HepG2 (cell line): Measurements from ENCODE around the gene C1QTNF1. TPM values are rescaled to one million over a fixed set of nuclear protein-coding genes. Genes with fewer than 3 reads are reported as not detected.

Experiments used
- BRF2 ChIP-seq: sonication (generic); formaldehyde crosslinking; IDR thresholded peaks from 2 replicates; pipeline ENCODE4 v1.8.1; 2022; ENCODE audit warnings: mild to moderate bottlenecking, missing genetic modification reagents
- CENPT ChIP-seq: sonication (generic); formaldehyde crosslinking; IDR thresholded peaks from 2 replicates; pipeline ENCODE4 v1.8.0; 2022; ENCODE audit warnings: low read depth, mild to moderate bottlenecking, moderate library complexity, missing genetic modification reagents
- DNMT1 ChIP-seq: sonication (generic); formaldehyde crosslinking; IDR thresholded peaks from 2 replicates; pipeline ENCODE4 v1.5.1; 2020; ENCODE audit warnings: mild to moderate bottlenecking, missing genetic modification reagents
- DR1 ChIP-seq: sonication (generic); formaldehyde crosslinking; IDR thresholded peaks from 2 replicates; pipeline ENCODE4 v1.8.0; 2021; ENCODE audit warnings: mild to moderate bottlenecking, missing genetic modification reagents, inconsistent platforms
- DRAP1 ChIP-seq: IDR thresholded peaks from 2 replicates; pipeline ENCODE4 v1.6.1; 2016; ENCODE audit warnings: missing genetic modification reagents, missing compliant biosample characterization
- GRHL1 ChIP-seq: sonication (generic); formaldehyde crosslinking; conservative IDR thresholded peaks from 2 replicates; pipeline ENCODE4 v1.8.0; 2022; ENCODE audit warnings: missing genetic modification reagents
- HNF4G ChIP-seq, 2 experiments: sonication (generic) in 1 of 2; formaldehyde crosslinking in 1 of 2; IDR thresholded peaks; 2 replicates each; pipeline versions ENCODE4 v1.4.0 to v1.6.1; 2011 to 2020; ENCODE audit warnings: borderline replicate concordance in 2 of 2, low read depth in 2 of 2, mild to moderate bottlenecking in 2 of 2, low read length in 1 of 2, missing genetic modification reagents in 1 of 2, moderate library complexity in 1 of 2
- IKZF4 ChIP-seq: sonication (generic); formaldehyde crosslinking; IDR thresholded peaks from 2 replicates; pipeline ENCODE4 v1.5.1; 2020; ENCODE audit warnings: borderline replicate concordance, mild to moderate bottlenecking, low read depth, missing genetic modification reagents; ENCODE audit errors: not compliant biosample characterization
- KDM5B ChIP-seq: sonication (generic); formaldehyde crosslinking; IDR thresholded peaks from 2 replicates; pipeline ENCODE4 v1.4.0; 2020; ENCODE audit warnings: missing genetic modification reagents, mild to moderate bottlenecking, borderline replicate concordance
- MAX ChIP-seq: IDR thresholded peaks from 2 replicates; pipeline ENCODE4 v1.6.1; 2012; ENCODE audit warnings: inconsistent platforms
- NFYC ChIP-seq: IDR thresholded peaks from 2 replicates; pipeline ENCODE4 v1.6.1; 2016; ENCODE audit warnings: missing genetic modification reagents, missing compliant biosample characterization
- PAXIP1 ChIP-seq: sonication (generic); formaldehyde crosslinking; conservative IDR thresholded peaks from 2 replicates; pipeline ENCODE4 v1.4.0; 2020; ENCODE audit warnings: mild to moderate bottlenecking, missing genetic modification reagents, moderate library complexity
- TAF1 ChIP-seq: sonication (generic); formaldehyde crosslinking; IDR thresholded peaks from 2 replicates; pipeline ENCODE4 v1.4.0; 2020; ENCODE audit warnings: missing genetic modification reagents
- TFDP1 ChIP-seq: IDR thresholded peaks from 2 replicates; pipeline ENCODE4 v1.6.1; 2016; ENCODE audit warnings: missing compliant biosample characterization, missing genetic modification reagents, borderline replicate concordance
- ZBTB21 ChIP-seq: sonication (generic); formaldehyde crosslinking; IDR thresholded peaks from 2 replicates; pipeline ENCODE4 v1.4.0; 2020; ENCODE audit warnings: missing genetic modification reagents
- ZFP36L1 ChIP-seq: sonication (generic); formaldehyde crosslinking; IDR thresholded peaks from 2 replicates; pipeline ENCODE4 v1.8.0; 2022; ENCODE audit warnings: mild to moderate bottlenecking, missing genetic modification reagents, moderate library complexity
- ZNF230 ChIP-seq: sonication (generic); formaldehyde crosslinking; IDR thresholded peaks from 2 replicates; pipeline ENCODE4 v1.4.0; 2020; ENCODE audit warnings: mild to moderate bottlenecking, missing genetic modification reagents
- ZNF563 ChIP-seq: sonication (generic); formaldehyde crosslinking; IDR thresholded peaks from 2 replicates; pipeline ENCODE4 v1.8.0; 2022; ENCODE audit warnings: mild to moderate bottlenecking, moderate library complexity, missing genetic modification reagents
- polyA plus RNA-seq, 8 experiments: library from polyadenylated mRNA; depleted of rRNA in 3 of 8; stranded (reverse) in 7 of 8; unstranded in 1 of 8; fragments of >200 nt; fragmentation: Illumina TruSeq in 4 of 8; extraction: Trizol in 4 of 8; gene quantifications; 2 replicates each; pipeline versions ENCODE4 v1.2.1 to v1.2.3, GENCODE V29; 2011 to 2016; ENCODE audit warnings: low read depth in 4 of 8, missing spikeins in 1 of 8, mixed read lengths in 1 of 8; ENCODE audit not compliant: insufficient read depth in 1 of 8
- total RNA-seq, 5 experiments: library from RNA; depleted of rRNA; stranded (reverse); fragments of >200 nt; fragmentation: Illumina TruSeq; extraction: Trizol; gene quantifications; 2 replicates each; pipeline ENCODE4 v1.2.3, GENCODE V29; 2016; ENCODE audit warnings: low read depth in 1 of 5

The C1QTNF1 gene
- total and polyA plus RNA-seq, 2 of the 13 experiments (the other 11 are each of a cell fraction or from before 2014, with no cell fraction given): 0.18 to 0.86 TPM

GRCh38 chr17:79074649-79075445, 50.9 kb downstream of the C1QTNF1 start, which contains the start of gene ENGASE (continued):
- TF ChIP-seq IKZF4 (peak; percentile 69), BRF2 (CRISPR knock-in tag) (peak; percentile 54; the same call in 1 of the 2 replicates), ZBTB21 (no peak), ZNF230 (CRISPR knock-in tag) (no peak), ZFP36L1 (peak; percentile 4; the same call in 1 of the 2 replicates), KDM5B (CRISPR knock-in tag) (0 out of 2 replicates have a peak, but pooled peaks have one; percentile 19), ZNF563 (peak; percentile 88), NFYC (CRISPR knock-in tag) (peak; percentile 83), DNMT1 (CRISPR knock-in tag) (0 out of 2 replicates have a peak, but pooled peaks have one; percentile 26), PAXIP1 (CRISPR knock-in tag) (0 out of 2 replicates have a peak, but pooled peaks have one; percentile 9), GRHL1 (CRISPR knock-in tag) (no peak), HNF4G (IDR thresholded peaks at IDR 0.05; ENCODE audit: borderline replicate concordance, low read depth, low read length) (no peak), HNF4G (CRISPR knock-in tag; IDR thresholded peaks at IDR 0.05; ENCODE audit: borderline replicate concordance, low read depth) (no peak), DR1 (CRISPR knock-in tag) (no peak; the same call in 1 of the 2 replicates), MAX (peak; percentile 85), TFDP1 (CRISPR knock-in tag) (peak; percentile 55; the same call in 1 of the 2 replicates), TAF1 (peak; percentile 84), DRAP1 (CRISPR knock-in tag) (peak; percentile 74; the same call in 1 of the 2 replicates), CENPT (CRISPR knock-in tag) (peak; percentile 59; the same call in 1 of the 2 replicates)
